Stimulated activated naive CD8-positive, alpha-beta T cell treated with anti-CD3 and anti-CD28 coated beads, Interleukin-15, Interleukin-2, amounts not matched to agents 100 ng/mL and 50 ng/mL, for 24 hours (primary cell): Measurements from ENCODE around the gene SEMA5A.

Experiments
- H3K27ac Mint-ChIP-seq: one replicate; pipeline ENCODE4 v1.8.0; 2021; ENCODE audit warnings: mild to moderate bottlenecking, mixed read lengths
- H3K27me3 Mint-ChIP-seq: one replicate; pipeline ENCODE4 v1.8.0; 2021; ENCODE audit warnings: mixed read lengths
- H3K36me3 Mint-ChIP-seq: one replicate; pipeline ENCODE4 v1.8.0; 2021; ENCODE audit warnings: low read depth, mixed read lengths
- H3K4me1 Mint-ChIP-seq: one replicate; pipeline ENCODE4 v1.8.0; 2021; ENCODE audit warnings: low read depth, mixed read lengths
- H3K4me3 Mint-ChIP-seq: one replicate; pipeline ENCODE4 v1.8.0; 2021; ENCODE audit warnings: mild to moderate bottlenecking, mixed read lengths
- H3K9me3 Mint-ChIP-seq: one replicate; pipeline ENCODE4 v1.8.0; 2021; ENCODE audit warnings: mixed read lengths

Gene SEMA5A

GRCh38 chr5:9382522-9382921, 163.4 kb downstream of the SEMA5A start:
- Mint-ChIP-seq H3K4me3 (no peak overlapping the region), H3K27ac (no peak overlapping the region), H3K9me3 (peaks cover 8% of the 10 kb centered on the region), H3K36me3 (no peaks in the 10 kb centered on the region), H3K4me1 (no peaks in the 10 kb centered on the region), H3K27me3 (no peaks in the 10 kb centered on the region)

GRCh38 chr5:9381464-9381863, 164.4 kb downstream of the SEMA5A start:
- Mint-ChIP-seq H3K36me3 (no peaks in the 10 kb centered on the region), H3K9me3 (peaks cover 10% of the 10 kb centered on the region), H3K4me3 (no peak overlapping the region), H3K27ac (no peak overlapping the region), H3K4me1 (no peaks in the 10 kb centered on the region), H3K27me3 (no peaks in the 10 kb centered on the region)

- no peak overlapping the region for H3K4me3 Mint-ChIP-seq
- no peaks in the 10 kb centered on the region for H3K4me1 Mint-ChIP-seq
- H3K27me3 Mint-ChIP-seq, result no peaks in the 10 kb centered on the region
- H3K9me3 Mint-ChIP-seq, result peaks cover 15% of the 10 kb centered on the region
- no peaks in the 10 kb centered on the region for H3K36me3 Mint-ChIP-seq
- no peak overlapping the region for H3K27ac Mint-ChIP-seq
Observed at GRCh38 chr5:9380109-9380508, 165.8 kb downstream of the SEMA5A start.

GRCh38 chr5:9376363-9377117, 169.3 kb downstream of the SEMA5A start:
- no peak overlapping the region for H3K4me3 Mint-ChIP-seq
- peaks cover 13% of the 10 kb centered on the region for H3K9me3 Mint-ChIP-seq

GRCh38 chr5:9375756-9376155, 170.1 kb downstream of the SEMA5A start:
- Mint-ChIP-seq H3K36me3 (no peaks in the 10 kb centered on the region), H3K4me3 (no peak overlapping the region), H3K27me3 (no peaks in the 10 kb centered on the region), H3K27ac (no peak overlapping the region), H3K9me3 (peaks cover 9% of the 10 kb centered on the region), H3K4me1 (no peaks in the 10 kb centered on the region)

More at GRCh38 chr5:9376363-9377117, 169.3 kb downstream of the SEMA5A start:
- Mint-ChIP-seq H3K27me3 (no peaks in the 10 kb centered on the region), H3K36me3 (no peaks in the 10 kb centered on the region), H3K27ac (no peak overlapping the region), H3K4me1 (no peaks in the 10 kb centered on the region)

- H3K27me3 Mint-ChIP-seq, result no peaks in the 10 kb centered on the region
- H3K4me3 Mint-ChIP-seq, result no peak overlapping the region
- H3K27ac Mint-ChIP-seq, result no peak overlapping the region
- H3K36me3 Mint-ChIP-seq, result no peaks in the 10 kb centered on the region
- H3K9me3 Mint-ChIP-seq, result peaks cover 19% of the 10 kb centered on the region
- H3K4me1 Mint-ChIP-seq, result no peaks in the 10 kb centered on the region
Observed at GRCh38 chr5:9374025-9374424, 171.8 kb downstream of the SEMA5A start.

- H3K4me3 Mint-ChIP-seq, result no peak overlapping the region
- peaks cover 19% of the 10 kb centered on the region for H3K9me3 Mint-ChIP-seq
- H3K27me3 Mint-ChIP-seq, result no peaks in the 10 kb centered on the region
- H3K36me3 Mint-ChIP-seq, result no peaks in the 10 kb centered on the region
- no peaks in the 10 kb centered on the region for H3K4me1 Mint-ChIP-seq
- no peak overlapping the region for H3K27ac Mint-ChIP-seq
Observed at GRCh38 chr5:9373571-9373970, 172.3 kb downstream of the SEMA5A start.

GRCh38 chr5:9370256-9370655, 175.6 kb downstream of the SEMA5A start:
- no peak overlapping the region for H3K4me3 Mint-ChIP-seq
- peaks cover 12% of the 10 kb centered on the region for H3K9me3 Mint-ChIP-seq
- no peak overlapping the region for H3K27ac Mint-ChIP-seq
- no peaks in the 10 kb centered on the region for H3K36me3 Mint-ChIP-seq
- no peaks in the 10 kb centered on the region for H3K4me1 Mint-ChIP-seq
- no peaks in the 10 kb centered on the region for H3K27me3 Mint-ChIP-seq

- no peak overlapping the region for H3K4me3 Mint-ChIP-seq
- no peak overlapping the region for H3K27ac Mint-ChIP-seq
- no peaks in the 10 kb centered on the region for H3K36me3 Mint-ChIP-seq
- H3K4me1 Mint-ChIP-seq, result no peaks in the 10 kb centered on the region
- H3K27me3 Mint-ChIP-seq, result no peaks in the 10 kb centered on the region
- peaks cover 12% of the 10 kb centered on the region for H3K9me3 Mint-ChIP-seq
Observed at GRCh38 chr5:9365512-9365911, 180.4 kb downstream of the SEMA5A start.

- Mint-ChIP-seq H3K27me3 (no peaks in the 10 kb centered on the region), H3K27ac (no peak overlapping the region), H3K4me3 (no peak overlapping the region), H3K4me1 (no peaks in the 10 kb centered on the region), H3K36me3 (no peaks in the 10 kb centered on the region), H3K9me3 (no peaks in the 10 kb centered on the region)
Observed at GRCh38 chr5:9363449-9363848, 182.4 kb downstream of the SEMA5A start.

GRCh38 chr5:9363026-9363425, 182.8 kb downstream of the SEMA5A start:
- H3K4me1 Mint-ChIP-seq, result no peaks in the 10 kb centered on the region

GRCh38 chr5:9362600-9362999, 183.3 kb downstream of the SEMA5A start:
- no peak overlapping the region for H3K27ac Mint-ChIP-seq
- no peak overlapping the region for H3K4me3 Mint-ChIP-seq
- H3K36me3 Mint-ChIP-seq, result no peaks in the 10 kb centered on the region
- no peaks in the 10 kb centered on the region for H3K4me1 Mint-ChIP-seq
- H3K9me3 Mint-ChIP-seq, result no peaks in the 10 kb centered on the region
- H3K27me3 Mint-ChIP-seq, result no peaks in the 10 kb centered on the region

More at GRCh38 chr5:9363026-9363425, 182.8 kb downstream of the SEMA5A start:
- no peak overlapping the region for H3K27ac Mint-ChIP-seq
- H3K9me3 Mint-ChIP-seq, result no peaks in the 10 kb centered on the region
- no peaks in the 10 kb centered on the region for H3K36me3 Mint-ChIP-seq
- no peaks in the 10 kb centered on the region for H3K27me3 Mint-ChIP-seq
- no peak overlapping the region for H3K4me3 Mint-ChIP-seq

GRCh38 chr5:9361835-9362234, 184.0 kb downstream of the SEMA5A start:
- H3K27me3 Mint-ChIP-seq, result no peaks in the 10 kb centered on the region
- no peaks in the 10 kb centered on the region for H3K9me3 Mint-ChIP-seq
- H3K4me3 Mint-ChIP-seq, result no peak overlapping the region
- H3K27ac Mint-ChIP-seq, result no peak overlapping the region
- H3K36me3 Mint-ChIP-seq, result no peaks in the 10 kb centered on the region
- H3K4me1 Mint-ChIP-seq, result no peaks in the 10 kb centered on the region

GRCh38 chr5:9358961-9359685, 186.8 kb downstream of the SEMA5A start:
- Mint-ChIP-seq H3K9me3 (peaks cover 3% of the 10 kb centered on the region), H3K27ac (no peak overlapping the region), H3K36me3 (no peaks in the 10 kb centered on the region), H3K27me3 (no peaks in the 10 kb centered on the region), H3K4me1 (no peaks in the 10 kb centered on the region), H3K4me3 (no peak overlapping the region)

- Mint-ChIP-seq H3K27ac (no peak overlapping the region), H3K4me1 (no peaks in the 10 kb centered on the region), H3K4me3 (no peak overlapping the region), H3K9me3 (peaks cover 3% of the 10 kb centered on the region), H3K27me3 (no peaks in the 10 kb centered on the region), H3K36me3 (no peaks in the 10 kb centered on the region)
Observed at GRCh38 chr5:9356351-9356825, 189.5 kb downstream of the SEMA5A start.
